Liver (tissue), 9 donors: Measurements from ENCODE around the gene GLS. TPM values are rescaled to one million over a fixed set of nuclear protein-coding genes. Genes with fewer than 3 reads are reported as not detected.

Experiments
- DNase-seq: peaks from one replicate; pipeline ENCODE4 v3.0.0-alpha.2; 2017; ENCODE audit warnings: low spot score
- H3K27ac ChIP-seq, 2 donors: one replicate each; pipeline ENCODE4 v1.7.0; 2013; ENCODE audit warnings: inconsistent platforms in 2 of 2, low read length in 2 of 2, control low read depth in 1 of 2, low read depth in 1 of 2, mild to moderate bottlenecking in 1 of 2
- H3K27me3 ChIP-seq, 4 donors: one replicate each; pipeline versions ENCODE4 v1.6.1 to v1.7.0; 2013; ENCODE audit warnings: low read length in 3 of 4, inconsistent platforms in 1 of 4, mild to moderate bottlenecking in 1 of 4, moderate library complexity in 1 of 4; ENCODE audit not compliant: control insufficient read depth in 4 of 4, insufficient read depth in 4 of 4
- H3K36me3 ChIP-seq, 4 donors: one replicate each; pipeline versions ENCODE4 v1.6.1 to v1.7.0; 2013; ENCODE audit warnings: low read length in 3 of 4, mild to moderate bottlenecking in 3 of 4, low read depth in 1 of 4, moderate library complexity in 1 of 4; ENCODE audit not compliant: control insufficient read depth in 4 of 4, insufficient read depth in 3 of 4
- H3K4me1 ChIP-seq, 4 donors: one replicate each; pipeline versions ENCODE4 v1.6.1 to v1.7.0; 2013; ENCODE audit warnings: low read length in 3 of 4, mild to moderate bottlenecking in 3 of 4, moderate library complexity in 1 of 4; ENCODE audit not compliant: control insufficient read depth in 4 of 4, insufficient read depth in 4 of 4
- H3K4me3 ChIP-seq, 3 donors: one replicate each; pipeline versions ENCODE4 v1.6.1 to v1.7.0; 2013; ENCODE audit warnings: low read length in 3 of 3, control low read depth in 1 of 3, low read depth in 1 of 3, mild to moderate bottlenecking in 1 of 3
- H3K9ac ChIP-seq, 2 donors: one replicate each; pipeline ENCODE4 v1.7.0; 2013; ENCODE audit warnings: low read length in 2 of 2, mild to moderate bottlenecking in 2 of 2, moderate library complexity in 2 of 2, control low read depth in 1 of 2, low read depth in 1 of 2
- H3K9me3 ChIP-seq, 4 donors: one replicate each; pipeline versions ENCODE4 v1.6.1 to v1.7.0; 2013; ENCODE audit warnings: low read length in 3 of 4; ENCODE audit not compliant: control insufficient read depth in 4 of 4
- ATF3 ChIP-seq: IDR thresholded peaks from 2 replicates; pipeline ENCODE4 v1.6.1; 2016; ENCODE audit warnings: antibody characterized with exemption
- CTCF ChIP-seq: fragments of 150-350 bp; IDR thresholded peaks from 2 replicates; pipeline ENCODE4 v1.5.1; 2017; ENCODE audit warnings: improper control_type of control experiment, low read depth, low read length; ENCODE audit not compliant: missing input control
- EGR1 ChIP-seq, 2 donors: IDR thresholded peaks; 2 replicates each; pipeline ENCODE4 v1.6.1; 2016 to 2018; ENCODE audit warnings: antibody characterized with exemption in 2 of 2, low read depth in 2 of 2
- FOXA1 ChIP-seq: IDR thresholded peaks from 2 replicates; pipeline ENCODE4 v1.6.1; 2016; ENCODE audit warnings: antibody characterized with exemption
- FOXA2 ChIP-seq: IDR thresholded peaks from 2 replicates; pipeline ENCODE4 v1.6.1; 2016; ENCODE audit warnings: antibody characterized with exemption
- GABPA ChIP-seq, 2 donors: IDR thresholded peaks in 1 of 2; conservative IDR thresholded peaks in 1 of 2; 2 replicates each; pipeline ENCODE4 v1.6.1; 2016; ENCODE audit warnings: antibody characterized with exemption in 2 of 2, mild to moderate bottlenecking in 1 of 2, moderate library complexity in 1 of 2
- HNF4A ChIP-seq, 2 donors: conservative IDR thresholded peaks; 2 replicates each; pipeline ENCODE4 v1.6.1; 2016; ENCODE audit warnings: antibody characterized with exemption in 2 of 2, mild to moderate bottlenecking in 2 of 2
- HNF4G ChIP-seq: IDR thresholded peaks from 2 replicates; pipeline ENCODE4 v1.6.1; 2016; ENCODE audit warnings: antibody characterized with exemption
- JUND ChIP-seq, 2 donors: IDR thresholded peaks; 2 replicates each; pipeline ENCODE4 v1.6.1; 2016; ENCODE audit warnings: antibody characterized with exemption in 2 of 2
- MAX ChIP-seq: IDR thresholded peaks from 2 replicates; pipeline ENCODE4 v1.6.1; 2016; ENCODE audit warnings: antibody characterized with exemption
- NR2F2 ChIP-seq: IDR thresholded peaks from 2 replicates; pipeline ENCODE4 v1.6.1; 2016; ENCODE audit warnings: antibody characterized with exemption
- RAD21 ChIP-seq, 2 donors: IDR thresholded peaks; 2 replicates each; pipeline ENCODE4 v1.6.1; 2016; ENCODE audit warnings: antibody characterized with exemption in 2 of 2, mild to moderate bottlenecking in 2 of 2
- REST ChIP-seq: IDR thresholded peaks from 2 replicates; pipeline ENCODE4 v1.6.1; 2016; ENCODE audit warnings: antibody characterized with exemption, mild to moderate bottlenecking
- RXRA ChIP-seq, 2 donors: IDR thresholded peaks; 2 replicates each; pipeline ENCODE4 v1.6.1; 2017 to 2018; ENCODE audit warnings: antibody characterized with exemption in 2 of 2, mild to moderate bottlenecking in 1 of 2
- SP1 ChIP-seq: IDR thresholded peaks from 2 replicates; pipeline ENCODE4 v1.6.1; 2018; ENCODE audit warnings: antibody characterized with exemption, mild to moderate bottlenecking
- TAF1 ChIP-seq: conservative IDR thresholded peaks from 2 replicates; pipeline ENCODE4 v1.6.1; 2016; ENCODE audit warnings: antibody characterized with exemption, mild to moderate bottlenecking
- YY1 ChIP-seq: IDR thresholded peaks from 2 replicates; pipeline ENCODE4 v1.6.1; 2016; ENCODE audit warnings: antibody characterized with exemption, mild to moderate bottlenecking
- ZBTB33 ChIP-seq: IDR thresholded peaks from 2 replicates; pipeline ENCODE4 v1.6.1; 2016; ENCODE audit warnings: antibody characterized with exemption
- WGBS: extraction: QIAGEN DNeasy Blood & Tissue Kit; methylation state at CpG from one replicate; pipeline ENCODE4 v1.1.7; 2013; 5-methylcytosine and 5-hydroxymethylcytosine counted together
- polyA plus RNA-seq, 2 donors: library from polyadenylated mRNA; stranded (reverse) in 1 of 2; unstranded in 1 of 2; fragments of 200-250 nt in 1 of 2; fragments of >200 nt in 1 of 2; fragmentation: Nextera tagmentation in 1 of 2; extraction: Ambion mirVana in 1 of 2; gene quantifications; one replicate each; pipeline versions ENCODE4 v1.2.1 to v1.2.3, GENCODE V29; 2013 to 2015
- total RNA-seq, 2 donors: library from RNA; depleted of rRNA; stranded (reverse); fragments of >200 nt; gene quantifications; one replicate each; pipeline ENCODE4 v1.2.3, GENCODE V29; 2014
- donor health status: healthy.
- donor health status: healthy.
- donor health status: healthy.
- donor health status: healthy.
- donor health status: healthy.

The GLS gene
- total and polyA plus RNA-seq, 4 donors, result 4.3 to 38.6 (median 16.5) TPM

GRCh38 chr2:190940454-190940853 lies 59.8 kb downstream of the GLS start:
- no peaks in the 10 kb centered on the region for H3K36me3 ChIP-seq
- H3K27ac ChIP-seq, result no peak overlapping the region
- no peaks in the 10 kb centered on the region for H3K27me3 ChIP-seq
- H3K9ac ChIP-seq, result no peak overlapping the region
- WGBS, result 74% methylated on average over 1 of the region's 1 CpG
- DNase-seq, result no peak
- H3K9me3 ChIP-seq, result no peaks in the 10 kb centered on the region
- H3K4me3 ChIP-seq, result no peak overlapping the region
- H3K4me1 ChIP-seq, result no peaks in the 10 kb centered on the region
- TF ChIP-seq FOXA2, result no peak

GRCh38 chr2:190941571-190941970 lies 61.0 kb downstream of the GLS start:
- WGBS, result 98% methylated on average over 2 of the region's 2 CpGs
- TF ChIP-seq FOXA1, result no peak
- TF ChIP-seq ATF3, result no peak
- TF ChIP-seq RXRA (IDR thresholded peaks at IDR 0.05), result no peak
- TF ChIP-seq FOXA2, result no peak
- no peak for TF ChIP-seq TAF1
- no peak for TF ChIP-seq CTCF
- TF ChIP-seq JUND (IDR thresholded peaks at IDR 0.05), result no peak
- no peak for TF ChIP-seq RAD21 (IDR thresholded peaks at IDR 0.05)
- no peak for TF ChIP-seq SP1
- Histone ChIP-seq H3K4me1 (no peaks in the 10 kb centered on the region), H3K27ac (no peak overlapping the region), H3K4me3 (no peak overlapping the region), H3K9ac (no peak overlapping the region), H3K27me3 (no peaks in the 10 kb centered on the region), H3K36me3 (no peaks in the 10 kb centered on the region), H3K9me3 (no peaks in the 10 kb centered on the region)
- DNase-seq, result no peak

GRCh38 chr2:190942697-190943096 lies 62.1 kb downstream of the GLS start:
- no peak overlapping the region for H3K9ac ChIP-seq
- WGBS, result 96% methylated on average over 2 of the region's 2 CpGs
- H3K4me1 ChIP-seq, result no peaks in the 10 kb centered on the region
- no peak overlapping the region for H3K4me3 ChIP-seq
- TF ChIP-seq HNF4A (conservative IDR thresholded peaks at IDR 0.05), result no peak
- no peak for TF ChIP-seq NR2F2
- TF ChIP-seq RAD21 (IDR thresholded peaks at IDR 0.05), result no peak
- TF ChIP-seq REST, result no peak
- no peak for TF ChIP-seq YY1
- TF ChIP-seq HNF4G, result no peak
- no peak for TF ChIP-seq JUND (IDR thresholded peaks at IDR 0.05)
- no peak for TF ChIP-seq EGR1 (IDR thresholded peaks at IDR 0.05; ENCODE audit: low read depth in 2 of 2)
- TF ChIP-seq GABPA (IDR thresholded peaks at IDR 0.05 in 1 of 2, conservative IDR thresholded peaks at IDR 0.05 in 1 of 2), result no peak
- no peak for TF ChIP-seq FOXA1
- TF ChIP-seq CTCF, result no peak
- no peak for TF ChIP-seq MAX
- TF ChIP-seq FOXA2, result no peak
- TF ChIP-seq RXRA (IDR thresholded peaks at IDR 0.05), result no peak
- no peak for TF ChIP-seq TAF1
- TF ChIP-seq ATF3, result no peak
- TF ChIP-seq SP1, result no peak
- no peak for TF ChIP-seq ZBTB33
- no peaks in the 10 kb centered on the region for H3K36me3 ChIP-seq
- H3K27me3 ChIP-seq, result no peaks in the 10 kb centered on the region
- no peaks in the 10 kb centered on the region for H3K9me3 ChIP-seq
- DNase-seq, result no peak
- no peak overlapping the region for H3K27ac ChIP-seq
